Panc1 (cell line): ENCODE results near the gene ARHGEF28. TPM values are rescaled to one million over a fixed set of nuclear protein-coding genes. Genes with fewer than 3 reads are reported as not detected.

Experiments used
- ATAC-seq: fragments of 200-7000 bp; cut with Tn5 transposase; 2 replicates; pipeline ENCODE4 v1.9.1; 2020; ENCODE audit warnings: mild to moderate bottlenecking, moderate library complexity
- BruUV-seq: library from RNA; stranded (reverse); fragments of 400-500 nt; replicated peaks from 2 replicates; lab custom pipeline; 2021; lab: Mats Ljungman, UMichigan
- CTCF ChIA-PET: fragments of 300-600 bp; sonication (Branson Sonifier 250); formaldehyde crosslinking; loops from one replicate; lab custom pipeline; 2022; ENCODE audit warnings: antibody characterized with exemption; lab: Charles Lee
- POLR2A ChIA-PET: fragments of 300-600 bp; sonication (Branson Sonifier 250); formaldehyde crosslinking; loops from one replicate; lab custom pipeline; 2022; ENCODE audit warnings: antibody characterized with exemption; lab: Charles Lee
- DNase-seq: peaks from one replicate; pipeline ENCODE4 v3.0.0-alpha.2; 2010; ENCODE audit warnings: low read depth, low spot score
- H3K27ac ChIP-seq: 2 replicates; pipeline ENCODE4 v1.5.1; 2011; ENCODE audit warnings: mild to moderate bottlenecking, low read length, inconsistent platforms
- H3K27me3 ChIP-seq: fragments of 200-500 bp; sonication (Bioruptor generic); 2 replicates; pipeline ENCODE4 v1.6.0; 2014; ENCODE audit warnings: low read length, inconsistent platforms; ENCODE audit not compliant: control insufficient read depth, insufficient read depth
- H3K36me3 ChIP-seq: fragments of 200-500 bp; sonication (Bioruptor generic); 2 replicates; pipeline ENCODE4 v1.5.1; 2014; ENCODE audit warnings: inconsistent platforms, mild to moderate bottlenecking, low read length, moderate library complexity; ENCODE audit not compliant: control insufficient read depth, insufficient read depth
- H3K4me1 ChIP-seq: 2 replicates; pipeline ENCODE4 v1.5.1; 2011; ENCODE audit warnings: inconsistent platforms, mild to moderate bottlenecking, low read length, moderate library complexity; ENCODE audit not compliant: control insufficient read depth, insufficient read depth
- H3K4me3 ChIP-seq, 2 experiments: 2 replicates each; pipeline ENCODE4 v1.5.1; 2011 to 2012; ENCODE audit warnings: low read depth in 2 of 2, low read length in 2 of 2, mild to moderate bottlenecking in 2 of 2, inconsistent platforms in 1 of 2, moderate library complexity in 1 of 2
- H3K9me3 ChIP-seq: fragments of 200-500 bp; sonication (Bioruptor generic); 2 replicates; pipeline ENCODE4 v1.5.1; 2014; ENCODE audit warnings: low read depth, mild to moderate bottlenecking, inconsistent platforms, low read length, moderate library complexity; ENCODE audit not compliant: control insufficient read depth, insufficient read depth
- CTCF ChIP-seq: fragments of 450-650 bp; IDR thresholded peaks from 2 replicates; pipeline ENCODE4 v1.5.1; 2017; ENCODE audit warnings: mild to moderate bottlenecking
- POLR2AphosphoS5 ChIP-seq: IDR thresholded peaks from 2 replicates; pipeline ENCODE4 v1.6.1; 2012; ENCODE audit warnings: mild to moderate bottlenecking, low read depth, low read length, moderate library complexity
- REST ChIP-seq, 2 experiments: IDR thresholded peaks; 2 replicates each; pipeline ENCODE4 v1.6.1; 2011 to 2012; ENCODE audit warnings: low read depth in 2 of 2, control low read depth in 1 of 2, low read length in 1 of 2, mild to moderate bottlenecking in 1 of 2, moderate library complexity in 1 of 2; ENCODE audit not compliant: insufficient read depth in 1 of 2
- SIN3A ChIP-seq: IDR thresholded peaks from 2 replicates; pipeline ENCODE4 v1.6.1; 2012; ENCODE audit warnings: low read depth, mild to moderate bottlenecking, low read length, moderate library complexity, borderline replicate concordance; ENCODE audit not compliant: insufficient read depth
- TCF7L2 ChIP-seq: IDR thresholded peaks from 2 replicates; pipeline ENCODE4 v1.6.1; 2011; ENCODE audit warnings: mild to moderate bottlenecking, low read depth, low read length, inconsistent platforms
- in situ Hi-C: cut with HindIII; loops from 2 replicates; pipeline ENCODE4 v1.10.0; 2016; ENCODE audit warnings: low sequenced_read_pairs, low pct_unique_long_range_greater_than_20kb
- intact Hi-C: fragments of 100-400 bp; cut with micrococcal nuclease; formaldehyde crosslinking; loops from one replicate; pipeline ENCODE4 v1.10.0; 2022; ENCODE audit not compliant: unreplicated experiment
- total RNA-seq: library from RNA; stranded (reverse); gene quantifications from one replicate; pipeline ENCODE4 v1.2.1, GENCODE V29; 2021; ENCODE audit not compliant: unreplicated experiment

The ARHGEF28 gene
- total RNA-seq, 1 experiment from 2014 or later: 34.8 TPM

- H3K36me3 ChIP-seq: no peaks in the 10 kb centered on the region
- ChIA-PET POLR2A (no interaction called here), CTCF (no interaction called here)
- H3K4me1 ChIP-seq: peaks cover 13% of the 10 kb centered on the region
- H3K27ac ChIP-seq: peak overlapping the region; percentile 53; the same call in 1 of the 2 replicates
- ATAC-seq: peak; percentile 43
- no peak overlapping the region for H3K4me3 ChIP-seq
- no peak for TF ChIP-seq TCF7L2
- TF ChIP-seq POLR2AphosphoS5: no peak
- no peak for TF ChIP-seq CTCF
- TF ChIP-seq REST (IDR thresholded peaks at IDR 0.05; ENCODE audit: insufficient read depth in 1 of 2, low read depth in 2 of 2, low read length in 1 of 2): no peak
- no peak for TF ChIP-seq SIN3A
- H3K27me3 ChIP-seq: no peaks in the 10 kb centered on the region
- intact Hi-C loops (no loop called here), in situ Hi-C loops (no loop called here)
- no TSS peak for BruUV-seq
- no peaks in the 10 kb centered on the region for H3K9me3 ChIP-seq
- no peak for DNase-seq
Observed at GRCh38 chr5:73654171-73654811, 28.3 kb downstream of the ARHGEF28 start.

GRCh38 chr5:73654819-73655318, 28.9 kb downstream of the ARHGEF28 start:
- POLR2A ChIA-PET: no interaction called here
- CTCF ChIA-PET: no interaction called here
- in situ Hi-C loops: no loop called here
- peak; percentile 24; the same call in 1 of the 2 replicates for ATAC-seq
- TF ChIP-seq TCF7L2: no peak
- no peak for TF ChIP-seq SIN3A
- no peak for TF ChIP-seq REST (IDR thresholded peaks at IDR 0.05; ENCODE audit: insufficient read depth in 1 of 2, low read depth in 2 of 2, low read length in 1 of 2)
- no peak for TF ChIP-seq POLR2AphosphoS5
- no peak for TF ChIP-seq CTCF
- no TSS peak for BruUV-seq
- Histone ChIP-seq H3K9me3 (no peaks in the 10 kb centered on the region), H3K27me3 (no peaks in the 10 kb centered on the region), H3K4me1 (peaks cover 13% of the 10 kb centered on the region), H3K36me3 (no peaks in the 10 kb centered on the region), H3K4me3 (no peak overlapping the region), H3K27ac (peak overlapping the region; percentile 26; the same call in 1 of the 2 replicates)
- intact Hi-C loops: no loop called here
- DNase-seq: no peak
